ENCODE measurements around the gene ZMAT2.
A peak's percentile ranks its signal among the peaks of the same experiment; 100 is the strongest.
"Not testable (repeated sequence)": the region's sequence is repeated elsewhere in the genome, so short reads cannot be mapped to it uniquely, and the experiment has no call there.

The ZMAT2 gene

GRCh38 chr5:140710899-140711552 lies 10.8 kb downstream of the ZMAT2 start:
- DNase-seq = peak; percentile 99

- DNase-seq = no peak
These were observed 11.5 kb downstream of the ZMAT2 start for GRCh38 chr5:140711794-140712193.

- no peak for DNase-seq
These were observed 13.4 kb downstream of the ZMAT2 start for GRCh38 chr5:140713562-140714094.

- DNase-seq = not testable (repeated sequence)
These were observed 16.0 kb downstream of the ZMAT2 start for GRCh38 chr5:140716238-140716637.

GRCh38 chr5:140718266-140718592 lies 18.0 kb downstream of the ZMAT2 start:
- DNase-seq = no peak

- DNase-seq = not testable (repeated sequence)
These were observed 20.5 kb downstream of the ZMAT2 start for GRCh38 chr5:140720738-140721137.

- DNase-seq = not testable (repeated sequence)
These were observed 21.1 kb downstream of the ZMAT2 start for GRCh38 chr5:140721395-140721794.

GRCh38 chr5:140725799-140726471 lies 25.7 kb downstream of the ZMAT2 start:
- peak; percentile 98 for DNase-seq

GRCh38 chr5:140733098-140733497 lies 32.9 kb downstream of the ZMAT2 start:
- DNase-seq = no peak

- DNase-seq = no peak
These were observed 34.1 kb downstream of the ZMAT2 start for GRCh38 chr5:140734354-140734753.

GRCh38 chr5:140737486-140737885 lies 37.2 kb downstream of the ZMAT2 start:
- no peak for DNase-seq

GRCh38 chr5:140741967-140742366 lies 41.7 kb downstream of the ZMAT2 start:
- no peak for DNase-seq

- no peak for DNase-seq
These were observed 53.3 kb downstream of the ZMAT2 start for GRCh38 chr5:140753561-140753960.
